ENCODE results near the gene UROC1.

The UROC1 gene

GRCh38 chr3:126494970-126495230 lies 22.7 kb downstream of the UROC1 start:
- DNase-seq (ENCODE audit: low spot score), result no peak

GRCh38 chr3:126494204-126494969 lies 23.2 kb downstream of the UROC1 start:
- no peak for DNase-seq (ENCODE audit: low spot score)

- no peak for DNase-seq (ENCODE audit: low spot score)
Observed at GRCh38 chr3:126493739-126494138, 23.8 kb downstream of the UROC1 start.

GRCh38 chr3:126493051-126493450 lies 24.5 kb downstream of the UROC1 start:
- no peak for DNase-seq (ENCODE audit: low spot score)

GRCh38 chr3:126491221-126492013 lies 26.2 kb downstream of the UROC1 start:
- no peak for DNase-seq (ENCODE audit: low spot score)

- DNase-seq (ENCODE audit: low spot score), result no peak
Observed at GRCh38 chr3:126490619-126491018, 27.0 kb downstream of the UROC1 start.

GRCh38 chr3:126488886-126489569 lies 28.5 kb downstream of the UROC1 start:
- no peak for DNase-seq (ENCODE audit: low spot score)

GRCh38 chr3:126488185-126488584 lies 29.4 kb downstream of the UROC1 start:
- DNase-seq (ENCODE audit: low spot score), result no peak

- no peak for DNase-seq (ENCODE audit: low spot score)
Observed at GRCh38 chr3:126487151-126487771, 30.3 kb downstream of the UROC1 start.

- no peak for DNase-seq (ENCODE audit: low spot score)
Observed at GRCh38 chr3:126486360-126486847, 31.2 kb downstream of the UROC1 start.

- DNase-seq (ENCODE audit: low spot score), result no peak
Observed at GRCh38 chr3:126485956-126486355, 31.6 kb downstream of the UROC1 start.

GRCh38 chr3:126485176-126485897 lies 32.2 kb downstream of the UROC1 start:
- no peak for DNase-seq (ENCODE audit: low spot score)

- DNase-seq (ENCODE audit: low spot score), result no peak
Observed at GRCh38 chr3:126484662-126485061, 32.9 kb downstream of the UROC1 start.

- no peak for DNase-seq (ENCODE audit: low spot score)
Observed at GRCh38 chr3:126484148-126484547, 33.4 kb downstream of the UROC1 start.

- no peak for DNase-seq (ENCODE audit: low spot score)
Observed at GRCh38 chr3:126483321-126483761, 34.2 kb downstream of the UROC1 start.

GRCh38 chr3:126482503-126483255 lies 34.9 kb downstream of the UROC1 start:
- no peak for DNase-seq (ENCODE audit: low spot score)

- DNase-seq (ENCODE audit: low spot score), result no peak
Observed at GRCh38 chr3:126481808-126482502, 35.6 kb downstream of the UROC1 start.

GRCh38 chr3:126480861-126481260 lies 36.7 kb downstream of the UROC1 start:
- DNase-seq (ENCODE audit: low spot score), result no peak

- DNase-seq (ENCODE audit: low spot score), result no peak
Observed at GRCh38 chr3:126480206-126480605, 37.4 kb downstream of the UROC1 start.

- no peak for DNase-seq (ENCODE audit: low spot score)
Observed at GRCh38 chr3:126479642-126480041, 37.9 kb downstream of the UROC1 start.

All from germinal center (tissue), 1 donor.